Peyer's patch (tissue), 4 donors: Measurements from ENCODE around the gene GPR149.

Source experiments
- POLR2A ChIP-seq, 2 donors: fragments of 450-650 bp; IDR thresholded peaks; one replicate each; pipeline ENCODE4 v1.5.1; 2017; ENCODE audit warnings: antibody characterized with exemption in 2 of 2, mild to moderate bottlenecking in 2 of 2, moderate library complexity in 2 of 2
- TF ChIP-seq, protein P1 (sequence below), 6 experiments: fragments of 450-650 bp in 4 of 6; fragments of 200-600 bp in 2 of 6; sonication (generic) in 1 of 6; IDR thresholded peaks; one replicate each; pipeline ENCODE4 v1.5.1; 2017 to 2019; ENCODE audit warnings: antibody characterized with exemption in 6 of 6, mild to moderate bottlenecking in 3 of 6, moderate library complexity in 1 of 6

DNA sequence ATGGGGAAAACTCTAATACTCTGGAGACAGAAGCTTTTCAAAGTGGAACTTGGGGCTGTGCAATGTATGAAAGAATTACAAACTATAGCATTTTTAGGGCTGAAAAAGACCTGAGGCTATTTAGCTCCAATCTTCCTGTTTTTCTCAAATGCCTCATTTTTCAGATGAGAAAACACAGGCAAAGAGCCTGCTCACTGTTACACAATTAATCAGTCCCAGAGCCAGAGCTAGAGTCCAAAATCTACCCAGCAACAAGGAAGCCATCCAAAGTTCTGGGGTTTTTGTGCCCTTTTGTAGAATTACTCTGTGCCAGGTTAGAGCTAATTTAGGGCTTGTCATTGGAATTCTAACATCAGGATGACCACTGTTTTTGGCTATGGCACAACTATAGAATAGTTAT lies 45.5 kb downstream of the GPR149 start:
- TF ChIP-seq, protein P1, sequence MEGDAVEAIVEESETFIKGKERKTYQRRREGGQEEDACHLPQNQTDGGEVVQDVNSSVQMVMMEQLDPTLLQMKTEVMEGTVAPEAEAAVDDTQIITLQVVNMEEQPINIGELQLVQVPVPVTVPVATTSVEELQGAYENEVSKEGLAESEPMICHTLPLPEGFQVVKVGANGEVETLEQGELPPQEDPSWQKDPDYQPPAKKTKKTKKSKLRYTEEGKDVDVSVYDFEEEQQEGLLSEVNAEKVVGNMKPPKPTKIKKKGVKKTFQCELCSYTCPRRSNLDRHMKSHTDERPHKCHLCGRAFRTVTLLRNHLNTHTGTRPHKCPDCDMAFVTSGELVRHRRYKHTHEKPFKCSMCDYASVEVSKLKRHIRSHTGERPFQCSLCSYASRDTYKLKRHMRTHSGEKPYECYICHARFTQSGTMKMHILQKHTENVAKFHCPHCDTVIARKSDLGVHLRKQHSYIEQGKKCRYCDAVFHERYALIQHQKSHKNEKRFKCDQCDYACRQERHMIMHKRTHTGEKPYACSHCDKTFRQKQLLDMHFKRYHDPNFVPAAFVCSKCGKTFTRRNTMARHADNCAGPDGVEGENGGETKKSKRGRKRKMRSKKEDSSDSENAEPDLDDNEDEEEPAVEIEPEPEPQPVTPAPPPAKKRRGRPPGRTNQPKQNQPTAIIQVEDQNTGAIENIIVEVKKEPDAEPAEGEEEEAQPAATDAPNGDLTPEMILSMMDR (IDR thresholded peaks at IDR 0.05), result no peak
- TF ChIP-seq POLR2A (IDR thresholded peaks at IDR 0.05), result no peak
